Ascending aorta (tissue), 2 donors: Measurements from ENCODE around the gene CDNF. TPM values are rescaled to one million over a fixed set of nuclear protein-coding genes. Genes with fewer than 3 reads are reported as not detected.

Experiments used
- DNase-seq, 2 donors: peaks; one replicate each; pipeline ENCODE4 v3.0.0-alpha.2; 2019; ENCODE audit warnings: low spot score in 2 of 2
- H3K27ac ChIP-seq, 2 donors: fragments of 200-600 bp; sonication (generic); one replicate each; pipeline ENCODE4 v1.5.1; 2016 to 2017; ENCODE audit warnings: mild to moderate bottlenecking in 1 of 2
- H3K27me3 ChIP-seq: fragments of 200-600 bp; sonication (generic); one replicate; pipeline ENCODE4 v1.5.1; 2017
- H3K36me3 ChIP-seq, 2 donors: fragments of 200-600 bp; sonication (generic); one replicate each; pipeline ENCODE4 v1.5.1; 2016
- H3K4me1 ChIP-seq, 2 donors: fragments of 200-600 bp; sonication (generic); one replicate each; pipeline ENCODE4 v1.5.1; 2016 to 2017; ENCODE audit warnings: mild to moderate bottlenecking in 1 of 2
- H3K4me3 ChIP-seq, 2 donors: fragments of 200-600 bp; sonication (generic); one replicate each; pipeline ENCODE4 v1.5.1; 2016 to 2017; ENCODE audit warnings: mild to moderate bottlenecking in 1 of 2
- H3K9me3 ChIP-seq, 2 donors: fragments of 200-600 bp; sonication (generic); one replicate each; pipeline ENCODE4 v1.5.1; 2016
- intact Hi-C: fragments of 100-400 bp; cut with DNase I; formaldehyde crosslinking; loops from one replicate; pipeline ENCODE4 v1.15.1; 2023
- total RNA-seq: library from RNA; depleted of rRNA; stranded (reverse); fragments of >200 nt; gene quantifications from one replicate; pipeline ENCODE4 v1.1.0, GENCODE V29; 2016
- TF ChIP-seq, protein P1 (sequence below), 3 experiments: fragments of 200-600 bp in 2 of 3; fragments of 450-650 bp in 1 of 3; sonication (generic) in 2 of 3; IDR thresholded peaks; one replicate each; pipeline ENCODE4 v1.5.1; 2016 to 2019; ENCODE audit warnings: antibody characterized with exemption in 3 of 3, mild to moderate bottlenecking in 1 of 3, moderate library complexity in 1 of 3

CDNF gene
- total RNA-seq, 1 donor from 2014 or later = not detected

- no peaks in the 10 kb centered on the region for H3K4me1 ChIP-seq
- H3K4me3 ChIP-seq = no peak overlapping the region
- peaks cover 9 to 11% of the 10 kb centered on the region in 2 donors for H3K36me3 ChIP-seq
- no peak for DNase-seq
- H3K27me3 ChIP-seq = no peaks in the 10 kb centered on the region
- H3K9me3 ChIP-seq = no peaks in the 10 kb centered on the region
- TF ChIP-seq, protein P1, sequence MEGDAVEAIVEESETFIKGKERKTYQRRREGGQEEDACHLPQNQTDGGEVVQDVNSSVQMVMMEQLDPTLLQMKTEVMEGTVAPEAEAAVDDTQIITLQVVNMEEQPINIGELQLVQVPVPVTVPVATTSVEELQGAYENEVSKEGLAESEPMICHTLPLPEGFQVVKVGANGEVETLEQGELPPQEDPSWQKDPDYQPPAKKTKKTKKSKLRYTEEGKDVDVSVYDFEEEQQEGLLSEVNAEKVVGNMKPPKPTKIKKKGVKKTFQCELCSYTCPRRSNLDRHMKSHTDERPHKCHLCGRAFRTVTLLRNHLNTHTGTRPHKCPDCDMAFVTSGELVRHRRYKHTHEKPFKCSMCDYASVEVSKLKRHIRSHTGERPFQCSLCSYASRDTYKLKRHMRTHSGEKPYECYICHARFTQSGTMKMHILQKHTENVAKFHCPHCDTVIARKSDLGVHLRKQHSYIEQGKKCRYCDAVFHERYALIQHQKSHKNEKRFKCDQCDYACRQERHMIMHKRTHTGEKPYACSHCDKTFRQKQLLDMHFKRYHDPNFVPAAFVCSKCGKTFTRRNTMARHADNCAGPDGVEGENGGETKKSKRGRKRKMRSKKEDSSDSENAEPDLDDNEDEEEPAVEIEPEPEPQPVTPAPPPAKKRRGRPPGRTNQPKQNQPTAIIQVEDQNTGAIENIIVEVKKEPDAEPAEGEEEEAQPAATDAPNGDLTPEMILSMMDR (IDR thresholded peaks at IDR 0.05) = no peak
- H3K27ac ChIP-seq = no peak overlapping the region
- intact Hi-C loops = no loop called here
These were observed 23.0 kb upstream of the CDNF start for GRCh38 chr10:14860791-14861190.

- Histone ChIP-seq H3K4me1 (no peaks in the 10 kb centered on the region), H3K27ac (no peak overlapping the region), H3K9me3 (no peaks in the 10 kb centered on the region), H3K36me3 (peaks cover 9 to 15% of the 10 kb centered on the region in 2 donors), H3K27me3 (no peaks in the 10 kb centered on the region), H3K4me3 (no peak overlapping the region)
- TF ChIP-seq, protein P1 (IDR thresholded peaks at IDR 0.05) = no peak
- DNase-seq = no peak
- intact Hi-C loops = no loop called here
These were observed 21.9 kb upstream of the CDNF start for GRCh38 chr10:14859775-14860174.

GRCh38 chr10:14859043-14859442, 21.2 kb upstream of the CDNF start:
- intact Hi-C loops = no loop called here
- TF ChIP-seq, protein P1 (IDR thresholded peaks at IDR 0.05) = no peak
- peaks cover 9 to 19% of the 10 kb centered on the region in 2 donors for H3K36me3 ChIP-seq
- H3K9me3 ChIP-seq = no peaks in the 10 kb centered on the region
- no peaks in the 10 kb centered on the region for H3K4me1 ChIP-seq
- no peak overlapping the region for H3K27ac ChIP-seq
- H3K4me3 ChIP-seq = no peak overlapping the region
- no peak for DNase-seq
- H3K27me3 ChIP-seq = no peaks in the 10 kb centered on the region

DNA sequence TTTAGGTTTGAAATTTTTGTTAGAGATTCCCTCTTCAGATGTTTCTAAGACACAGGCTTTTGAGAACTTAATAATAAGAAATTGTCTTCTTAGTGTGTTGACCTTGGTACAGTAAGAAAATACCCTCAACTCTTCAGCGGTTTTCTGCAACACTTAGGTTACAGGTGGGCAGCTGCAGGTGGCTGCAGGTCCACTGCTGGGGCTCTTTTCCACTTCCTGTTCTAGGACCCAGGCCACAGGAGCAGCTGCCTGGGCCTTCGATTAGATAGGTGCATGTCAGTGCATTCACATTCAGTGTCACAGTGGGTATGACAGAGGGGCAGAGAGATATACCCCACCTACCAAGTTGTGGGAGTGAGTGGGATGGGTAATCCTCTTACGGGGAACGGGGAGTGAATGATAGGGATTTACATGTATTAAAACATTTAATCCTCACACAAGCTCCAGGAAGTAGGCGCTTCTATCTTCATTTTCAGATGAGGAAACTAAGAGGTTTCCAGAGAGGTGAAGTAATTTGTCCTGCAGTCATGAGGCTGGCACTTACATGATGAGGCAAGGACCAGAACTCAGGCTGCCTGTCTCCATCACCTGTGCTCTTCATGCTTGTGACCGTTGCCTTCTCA, 20.6 kb upstream of the CDNF start:
- no peak overlapping the region for H3K4me3 ChIP-seq
- intact Hi-C loops = no loop called here
- H3K4me1 ChIP-seq = no peaks in the 10 kb centered on the region
- no peak for DNase-seq
- no peak overlapping the region for H3K27ac ChIP-seq
- H3K9me3 ChIP-seq = no peaks in the 10 kb centered on the region
- H3K36me3 ChIP-seq = peaks cover 9 to 19% of the 10 kb centered on the region in 2 donors
- no peaks in the 10 kb centered on the region for H3K27me3 ChIP-seq
- TF ChIP-seq, protein P1 (IDR thresholded peaks at IDR 0.05) = no peak

GRCh38 chr10:14855453-14855852, 17.6 kb upstream of the CDNF start:
- Histone ChIP-seq H3K27me3 (no peaks in the 10 kb centered on the region), H3K4me3 (no peak overlapping the region), H3K9me3 (no peaks in the 10 kb centered on the region), H3K4me1 (no peaks in the 10 kb centered on the region), H3K36me3 (peaks cover 8 to 9% of the 10 kb centered on the region in 2 donors), H3K27ac (no peak overlapping the region)
- TF ChIP-seq, protein P1 (IDR thresholded peaks at IDR 0.05) = no peak
- DNase-seq = no peak
- intact Hi-C loops = no loop called here

DNA sequence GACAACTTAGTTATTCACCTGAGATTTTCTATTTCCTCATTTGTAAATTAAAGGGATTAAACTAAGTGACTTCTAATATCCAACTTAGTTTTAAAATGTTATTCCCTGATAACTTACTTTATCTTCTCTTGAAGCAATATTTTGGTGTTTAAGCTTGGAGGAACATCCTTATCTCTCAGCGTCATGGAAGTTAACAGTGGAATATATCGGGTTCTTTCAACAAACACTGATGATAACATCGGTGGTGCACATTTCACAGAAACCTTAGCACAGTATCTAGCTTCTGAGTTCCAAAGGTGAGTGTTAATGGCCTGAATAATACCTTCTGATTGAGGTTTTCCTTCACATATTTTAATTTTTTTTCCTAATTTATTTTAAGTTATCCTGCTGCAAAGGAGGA, 14.4 kb upstream of the CDNF start:
- DNase-seq = no peak
- H3K27me3 ChIP-seq = no peaks in the 10 kb centered on the region
- H3K4me3 ChIP-seq = no peak overlapping the region
- peaks cover 9 to 15% of the 10 kb centered on the region in 2 donors for H3K36me3 ChIP-seq
- H3K4me1 ChIP-seq = no peaks in the 10 kb centered on the region
- no peak overlapping the region for H3K27ac ChIP-seq
- intact Hi-C loops = no loop called here
- no peaks in the 10 kb centered on the region for H3K9me3 ChIP-seq
- TF ChIP-seq, protein P1 (IDR thresholded peaks at IDR 0.05) = no peak
